PFSK-1 (cell line): Measurements from ENCODE around the gene GHRHR.

Source experiments
- FOXP2 ChIP-seq: optimal IDR thresholded peaks from 2 replicates; pipeline ENCODE3; 2011; ENCODE audit warnings: borderline replicate concordance, control low read depth, inconsistent platforms; ENCODE audit not compliant: insufficient read depth; ENCODE audit errors: extremely low read length, extremely low read depth
- POLR2AphosphoS5 ChIP-seq: IDR thresholded peaks from 2 replicates; pipeline ENCODE4 v1.6.1; 2012; ENCODE audit warnings: low read depth, mild to moderate bottlenecking, control low read depth, low read length, moderate library complexity
- SIN3A ChIP-seq: IDR thresholded peaks from 2 replicates; pipeline ENCODE4 v1.6.1; 2012; ENCODE audit warnings: mild to moderate bottlenecking, low read length, moderate library complexity, borderline replicate concordance; ENCODE audit not compliant: insufficient read depth
- TAF1 ChIP-seq: IDR thresholded peaks from 2 replicates; pipeline ENCODE4 v1.6.1; 2012; ENCODE audit warnings: low read length, control low read depth, borderline replicate concordance; ENCODE audit not compliant: insufficient read depth
- TF ChIP-seq, protein P1 (sequence below), 2 experiments: IDR thresholded peaks; 2 replicates each; pipeline versions ENCODE4 v1.6.1 to v1.8.0; 2011 to 2012; ENCODE audit warnings: low read depth in 2 of 2, low read length in 2 of 2, control low read depth in 1 of 2, inconsistent platforms in 1 of 2, mild to moderate bottlenecking in 1 of 2, moderate library complexity in 1 of 2; ENCODE audit not compliant: insufficient read depth in 1 of 2

The GHRHR gene

GRCh38 chr7:31028417-31028992 is 64.8 kb downstream of the GHRHR start:
- TF ChIP-seq, protein P1, sequence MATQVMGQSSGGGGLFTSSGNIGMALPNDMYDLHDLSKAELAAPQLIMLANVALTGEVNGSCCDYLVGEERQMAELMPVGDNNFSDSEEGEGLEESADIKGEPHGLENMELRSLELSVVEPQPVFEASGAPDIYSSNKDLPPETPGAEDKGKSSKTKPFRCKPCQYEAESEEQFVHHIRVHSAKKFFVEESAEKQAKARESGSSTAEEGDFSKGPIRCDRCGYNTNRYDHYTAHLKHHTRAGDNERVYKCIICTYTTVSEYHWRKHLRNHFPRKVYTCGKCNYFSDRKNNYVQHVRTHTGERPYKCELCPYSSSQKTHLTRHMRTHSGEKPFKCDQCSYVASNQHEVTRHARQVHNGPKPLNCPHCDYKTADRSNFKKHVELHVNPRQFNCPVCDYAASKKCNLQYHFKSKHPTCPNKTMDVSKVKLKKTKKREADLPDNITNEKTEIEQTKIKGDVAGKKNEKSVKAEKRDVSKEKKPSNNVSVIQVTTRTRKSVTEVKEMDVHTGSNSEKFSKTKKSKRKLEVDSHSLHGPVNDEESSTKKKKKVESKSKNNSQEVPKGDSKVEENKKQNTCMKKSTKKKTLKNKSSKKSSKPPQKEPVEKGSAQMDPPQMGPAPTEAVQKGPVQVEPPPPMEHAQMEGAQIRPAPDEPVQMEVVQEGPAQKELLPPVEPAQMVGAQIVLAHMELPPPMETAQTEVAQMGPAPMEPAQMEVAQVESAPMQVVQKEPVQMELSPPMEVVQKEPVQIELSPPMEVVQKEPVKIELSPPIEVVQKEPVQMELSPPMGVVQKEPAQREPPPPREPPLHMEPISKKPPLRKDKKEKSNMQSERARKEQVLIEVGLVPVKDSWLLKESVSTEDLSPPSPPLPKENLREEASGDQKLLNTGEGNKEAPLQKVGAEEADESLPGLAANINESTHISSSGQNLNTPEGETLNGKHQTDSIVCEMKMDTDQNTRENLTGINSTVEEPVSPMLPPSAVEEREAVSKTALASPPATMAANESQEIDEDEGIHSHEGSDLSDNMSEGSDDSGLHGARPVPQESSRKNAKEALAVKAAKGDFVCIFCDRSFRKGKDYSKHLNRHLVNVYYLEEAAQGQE (IDR thresholded peaks at IDR 0.05; ENCODE audit: insufficient read depth in 1 of 2, low read depth in 2 of 2, low read length in 2 of 2), result no peak
- TF ChIP-seq SIN3A, result no peak
- no peak for TF ChIP-seq POLR2AphosphoS5
- TF ChIP-seq FOXP2, result no peak
- no peak for TF ChIP-seq TAF1
